Epithelial cell of proximal tubule (primary cell): Measurements from ENCODE around the gene PSME4. TPM values are rescaled to one million over a fixed set of nuclear protein-coding genes. Genes with fewer than 3 reads are reported as not detected.

Source experiments
- DNase-seq: peaks from one replicate; pipeline ENCODE4 v3.0.0-alpha.2; 2011; ENCODE audit warnings: low read depth
- H3K4me3 ChIP-seq: 2 replicates; pipeline ENCODE4 v1.5.1; 2011; ENCODE audit warnings: low read depth, mild to moderate bottlenecking, low read length
- total RNA-seq: library from RNA; depleted of rRNA; stranded (reverse); fragments of >200 nt; gene quantifications from 2 replicates; pipeline ENCODE4 v1.2.3, GENCODE V29; 2015
- TF ChIP-seq, protein P1 (sequence below): conservative IDR thresholded peaks from 2 replicates; pipeline ENCODE4 v1.5.1; 2012; ENCODE audit warnings: low read depth, mild to moderate bottlenecking, low read length

The PSME4 gene
- total RNA-seq, 1 donor from 2014 or later: 18.7 TPM

- DNase-seq: no peak
- no peak overlapping the region for H3K4me3 ChIP-seq
- TF ChIP-seq, protein P1, sequence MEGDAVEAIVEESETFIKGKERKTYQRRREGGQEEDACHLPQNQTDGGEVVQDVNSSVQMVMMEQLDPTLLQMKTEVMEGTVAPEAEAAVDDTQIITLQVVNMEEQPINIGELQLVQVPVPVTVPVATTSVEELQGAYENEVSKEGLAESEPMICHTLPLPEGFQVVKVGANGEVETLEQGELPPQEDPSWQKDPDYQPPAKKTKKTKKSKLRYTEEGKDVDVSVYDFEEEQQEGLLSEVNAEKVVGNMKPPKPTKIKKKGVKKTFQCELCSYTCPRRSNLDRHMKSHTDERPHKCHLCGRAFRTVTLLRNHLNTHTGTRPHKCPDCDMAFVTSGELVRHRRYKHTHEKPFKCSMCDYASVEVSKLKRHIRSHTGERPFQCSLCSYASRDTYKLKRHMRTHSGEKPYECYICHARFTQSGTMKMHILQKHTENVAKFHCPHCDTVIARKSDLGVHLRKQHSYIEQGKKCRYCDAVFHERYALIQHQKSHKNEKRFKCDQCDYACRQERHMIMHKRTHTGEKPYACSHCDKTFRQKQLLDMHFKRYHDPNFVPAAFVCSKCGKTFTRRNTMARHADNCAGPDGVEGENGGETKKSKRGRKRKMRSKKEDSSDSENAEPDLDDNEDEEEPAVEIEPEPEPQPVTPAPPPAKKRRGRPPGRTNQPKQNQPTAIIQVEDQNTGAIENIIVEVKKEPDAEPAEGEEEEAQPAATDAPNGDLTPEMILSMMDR: no peak
Observed at GRCh38 chr2:53881360-53881759, 89.4 kb downstream of the PSME4 start.

GRCh38 chr2:53880756-53881155, 90.0 kb downstream of the PSME4 start:
- no peak for DNase-seq
- TF ChIP-seq, protein P1: no peak
- H3K4me3 ChIP-seq: no peak overlapping the region

DNA sequence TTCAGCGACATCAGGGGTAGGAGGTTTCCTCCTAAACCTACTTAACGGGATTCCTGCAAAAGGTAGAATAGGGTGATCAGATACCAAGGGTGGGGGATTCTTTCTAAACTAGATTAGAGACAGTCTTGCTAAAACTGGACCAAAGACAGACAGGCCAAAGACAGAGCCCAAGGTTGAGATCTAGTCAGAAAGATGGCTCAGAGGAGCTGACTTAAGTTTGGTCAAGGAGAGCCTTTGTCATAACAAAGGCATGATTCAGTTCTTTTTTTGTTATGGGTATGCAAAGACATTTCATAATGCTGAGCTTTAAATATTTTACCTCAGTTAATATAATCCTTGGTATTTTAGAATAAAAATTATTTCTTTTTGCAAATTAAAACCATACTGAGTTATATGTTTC, 93.2 kb downstream of the PSME4 start:
- DNase-seq: no peak
- TF ChIP-seq, protein P1: no peak
- H3K4me3 ChIP-seq: no peak overlapping the region

- TF ChIP-seq, protein P1: no peak
- no peak for DNase-seq
- H3K4me3 ChIP-seq: no peak overlapping the region
Observed at GRCh38 chr2:53877112-53877511, 93.7 kb downstream of the PSME4 start.

DNA sequence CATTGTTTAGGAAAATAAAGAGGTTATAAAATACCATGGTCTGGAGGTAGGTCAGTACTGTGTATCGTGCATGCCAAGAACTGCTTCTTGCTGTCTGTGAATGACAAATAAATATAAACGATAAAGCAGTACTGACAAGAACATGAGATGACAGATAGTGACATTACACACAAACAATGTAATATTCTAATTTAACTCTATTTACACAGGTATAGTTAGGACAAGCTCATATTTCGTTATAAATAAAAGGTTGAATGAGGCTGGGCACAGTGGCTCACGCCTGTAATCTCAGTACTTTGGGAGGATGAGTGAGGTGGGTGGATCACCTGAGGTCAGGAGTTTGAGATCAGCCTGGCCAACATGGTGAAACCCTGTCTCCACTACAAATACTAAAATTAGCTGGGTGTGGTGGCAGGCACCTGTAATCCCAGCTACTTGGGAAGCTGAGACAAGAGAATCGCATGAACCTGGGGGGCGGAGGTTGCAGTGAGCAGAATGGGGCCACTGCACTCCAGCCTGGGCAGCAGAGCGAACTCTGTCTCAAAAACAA, 96.3 kb downstream of the PSME4 start:
- H3K4me3 ChIP-seq: no peak overlapping the region
- DNase-seq: no peak
- TF ChIP-seq, protein P1: no peak

GRCh38 chr2:53867773-53868172, 103.0 kb downstream of the PSME4 start:
- no peak for DNase-seq
- no peak overlapping the region for H3K4me3 ChIP-seq
- TF ChIP-seq, protein P1: no peak

DNA sequence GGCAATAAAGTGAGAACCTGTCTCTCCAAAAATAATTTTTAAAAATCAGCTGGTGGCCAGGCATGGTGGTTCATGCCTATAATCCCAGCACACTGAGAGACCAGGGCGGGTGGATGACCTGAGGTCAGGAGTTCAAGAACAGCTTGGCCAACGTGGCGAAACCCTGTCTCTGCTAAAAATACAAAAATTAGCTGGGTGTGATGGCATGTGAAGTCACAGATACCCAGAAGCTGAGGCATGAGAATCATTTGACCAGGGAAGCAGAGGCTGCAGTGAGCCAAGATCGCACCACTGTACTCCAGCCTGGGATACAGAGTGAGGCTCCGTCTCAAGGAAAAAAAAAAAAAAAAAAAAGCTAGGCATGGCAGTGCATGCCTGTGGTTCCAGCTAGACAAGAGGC, 103.6 kb downstream of the PSME4 start:
- TF ChIP-seq, protein P1: no peak
- no peak overlapping the region for H3K4me3 ChIP-seq
- no peak for DNase-seq
